NCI-H2171 (cell line): ENCODE data around the gene CSNK1G3.

ENCODE experiments used
- DNase-seq: peaks from one replicate; lab custom pipeline; 2025; lab: John Stamatoyannopoulos, UW

Gene CSNK1G3

DNA sequence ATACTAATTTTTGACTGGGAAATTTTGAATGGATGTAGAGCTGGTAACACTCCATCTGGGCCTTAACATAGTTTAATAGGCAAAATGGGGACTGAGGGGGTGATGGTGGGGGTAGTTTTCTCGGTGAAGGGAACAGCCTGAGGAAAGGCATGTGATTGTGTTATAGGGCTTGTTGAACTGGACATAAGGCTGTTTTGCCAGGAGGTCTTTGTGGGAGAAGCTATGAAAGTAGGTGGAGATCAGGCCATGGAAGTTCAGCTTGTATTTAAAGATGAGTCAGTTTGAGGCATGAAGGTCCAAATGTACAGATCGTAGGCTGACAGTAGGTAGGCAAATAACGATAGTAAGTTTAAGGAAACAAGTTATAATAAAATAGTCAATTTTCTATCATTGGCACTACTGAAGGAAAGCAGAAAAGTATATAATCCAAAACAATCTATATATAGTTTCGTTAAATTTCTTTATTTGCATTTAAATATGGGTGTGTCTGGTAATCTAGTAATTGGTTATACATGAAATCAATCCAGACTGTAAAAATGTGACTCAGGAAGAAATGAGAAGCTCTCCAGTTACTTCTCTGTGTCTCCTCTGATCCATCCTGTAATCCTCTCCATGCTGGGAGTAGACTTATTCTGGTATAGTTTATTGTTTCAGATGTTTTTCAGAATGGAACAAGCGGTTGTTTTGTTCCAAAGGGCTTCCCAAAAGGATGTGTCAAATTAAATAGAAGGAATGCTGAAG lies 2.8 kb downstream of the CSNK1G3 start:
- DNase-seq: no peak

DNA sequence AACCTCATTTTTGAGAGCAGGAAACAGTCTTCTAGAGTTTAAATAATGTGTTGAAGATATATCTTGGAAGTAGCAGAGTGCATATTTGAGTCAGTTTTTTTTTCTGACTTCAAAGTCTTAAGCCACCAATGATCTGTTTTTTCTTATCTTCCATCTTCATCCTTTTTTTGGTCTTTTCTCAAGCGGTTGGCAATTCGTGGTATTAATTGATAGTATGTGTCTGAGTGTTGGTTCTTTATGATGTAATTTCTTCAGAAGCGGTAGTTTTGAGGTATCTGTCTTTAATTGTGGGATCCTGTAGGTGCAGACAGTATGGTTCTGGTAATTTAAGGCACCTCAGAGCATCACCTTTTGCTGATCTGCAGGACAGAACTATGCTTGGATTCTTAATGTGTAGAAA lies 3.9 kb downstream of the CSNK1G3 start:
- no peak for DNase-seq

DNA sequence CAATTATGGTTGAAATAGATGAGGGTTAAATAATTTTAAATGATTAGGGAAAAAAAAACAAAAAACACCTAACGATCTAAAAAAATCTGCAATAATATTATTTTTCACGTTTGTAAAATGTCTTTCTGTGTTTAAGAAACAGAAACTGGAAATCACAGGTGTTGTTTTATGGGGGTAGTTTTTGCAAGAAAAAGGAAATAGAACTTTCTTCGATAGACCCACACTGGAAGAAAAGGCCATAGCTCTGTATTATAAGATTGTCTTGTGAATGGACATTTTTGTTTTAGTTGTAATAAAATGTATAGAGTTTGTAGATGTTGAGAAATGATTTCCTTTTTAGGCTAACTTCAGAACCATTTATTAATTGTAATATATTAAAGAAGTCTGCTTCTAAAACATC lies 5.5 kb downstream of the CSNK1G3 start:
- no peak for DNase-seq

DNA sequence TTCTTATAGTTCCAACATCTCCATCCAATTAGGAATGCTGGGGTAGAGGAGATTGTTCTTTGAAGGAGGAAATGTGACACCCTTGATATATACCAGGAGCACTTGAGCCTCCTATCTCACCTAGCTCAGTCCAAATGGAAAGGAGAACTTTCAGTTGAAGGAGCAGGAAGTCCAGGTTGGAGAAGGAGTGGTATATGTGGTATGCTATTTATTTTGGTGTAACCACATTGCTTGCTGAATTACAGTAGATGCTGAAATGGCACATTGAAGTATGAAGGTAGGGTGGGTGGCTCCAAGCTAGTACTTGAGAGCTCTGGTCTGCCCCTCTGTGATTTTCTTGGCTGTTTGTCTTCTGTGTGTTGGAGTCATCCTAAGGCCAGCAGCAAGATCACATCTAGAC lies 6.1 kb downstream of the CSNK1G3 start:
- no peak for DNase-seq

DNA sequence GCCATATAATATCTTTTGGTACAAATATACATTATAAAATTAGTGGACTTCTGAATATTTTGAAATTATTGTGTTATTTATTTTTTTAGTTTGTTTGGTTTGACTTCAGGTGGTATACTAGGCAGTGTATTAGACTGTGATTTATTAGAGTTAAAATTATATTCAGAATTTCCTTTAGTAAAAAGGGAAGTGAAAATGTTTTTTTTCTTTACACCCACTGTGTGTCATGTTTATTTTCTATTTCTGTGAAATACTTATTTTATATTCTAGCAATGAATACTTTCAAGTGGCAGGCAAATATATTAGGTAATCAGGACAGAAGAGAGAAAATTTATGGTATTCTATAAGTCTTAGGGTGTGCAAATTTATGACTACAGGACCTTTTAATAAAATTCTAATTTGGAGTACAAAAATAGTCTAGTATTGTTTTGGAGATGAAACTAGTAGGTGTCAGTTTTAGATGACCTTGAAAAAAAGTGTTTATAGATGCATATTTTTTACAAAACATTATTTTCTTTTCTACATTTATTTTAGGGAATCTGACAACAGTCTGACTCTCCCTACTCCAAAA lies 8.8 kb downstream of the CSNK1G3 start:
- no peak for DNase-seq

DNA sequence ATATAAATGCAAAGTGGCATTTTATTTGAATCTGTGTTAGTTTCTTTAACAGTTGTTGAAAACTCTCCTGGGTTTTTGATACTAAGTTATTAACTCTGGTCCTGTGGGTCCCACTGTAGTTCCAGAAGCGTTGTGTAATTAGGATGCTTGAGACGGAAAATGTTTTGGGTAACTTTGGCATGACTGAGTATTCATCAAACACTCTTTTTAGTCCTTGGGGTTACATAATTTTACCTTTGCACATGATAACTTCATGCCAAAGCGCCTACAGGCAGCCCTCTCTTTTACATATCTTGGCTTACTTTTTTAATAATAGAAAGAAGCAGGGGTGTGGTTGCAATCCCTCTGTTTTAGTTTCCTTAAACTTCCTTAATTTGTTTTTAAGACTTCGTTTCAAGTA lies 12.2 kb downstream of the CSNK1G3 start:
- DNase-seq: no peak

DNA sequence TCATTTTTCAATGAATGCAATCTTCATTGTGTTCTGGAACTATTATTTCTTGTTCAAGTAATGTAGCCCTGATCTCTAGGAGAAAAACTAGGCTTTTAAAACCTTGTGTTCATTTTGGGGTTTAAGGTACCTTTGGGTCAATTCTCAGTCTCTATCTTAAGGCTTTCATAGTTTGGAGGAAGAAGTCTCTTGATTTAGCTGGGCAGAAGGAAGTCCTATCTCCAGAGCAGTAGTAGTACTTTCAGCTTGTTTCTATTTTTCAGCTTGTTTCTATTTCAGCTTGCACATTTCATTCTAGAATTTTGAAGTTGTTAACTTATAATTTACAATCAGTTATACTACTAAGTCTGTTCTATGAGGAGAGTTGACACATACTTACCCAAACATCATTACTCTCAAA lies 15.2 kb downstream of the CSNK1G3 start:
- DNase-seq: no peak

DNA sequence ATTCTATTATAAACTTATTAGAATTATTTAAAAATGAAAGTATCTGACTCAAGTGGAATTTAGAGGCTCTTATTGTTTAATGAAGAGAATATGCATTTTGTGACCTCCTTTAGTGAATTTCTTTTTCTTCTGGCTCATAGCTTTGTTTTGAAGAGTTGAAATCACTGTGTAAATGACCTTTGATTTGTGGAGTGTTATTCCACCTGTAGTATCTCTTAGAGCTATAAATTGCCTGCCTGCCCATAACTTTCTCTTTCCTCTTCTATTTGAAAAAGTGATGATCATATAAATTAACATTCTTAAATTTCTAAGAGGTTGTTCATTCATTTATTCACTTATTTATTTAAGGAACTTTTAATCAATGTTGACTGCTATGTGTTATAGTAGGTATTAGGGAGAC lies 16.1 kb downstream of the CSNK1G3 start:
- DNase-seq: no peak

DNA sequence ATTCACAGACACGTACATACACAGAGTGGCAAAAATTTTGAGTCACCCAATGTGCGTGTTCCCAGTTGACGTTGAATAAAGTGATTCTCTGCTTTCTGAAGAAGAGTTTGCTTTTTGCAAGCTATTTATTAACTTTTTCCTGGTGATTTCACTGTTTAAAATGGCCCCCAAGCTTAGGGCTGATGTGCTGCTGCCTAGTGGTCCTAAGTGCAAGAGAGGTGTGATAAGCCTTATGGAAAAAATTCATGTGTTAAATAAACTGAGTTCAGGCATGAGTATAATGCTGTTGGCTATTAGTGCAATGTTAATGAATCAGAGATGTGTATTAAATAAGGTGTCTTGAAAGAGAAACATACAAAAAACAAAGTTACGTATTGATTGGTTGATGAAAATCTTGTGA lies 16.9 kb downstream of the CSNK1G3 start:
- no peak for DNase-seq

DNA sequence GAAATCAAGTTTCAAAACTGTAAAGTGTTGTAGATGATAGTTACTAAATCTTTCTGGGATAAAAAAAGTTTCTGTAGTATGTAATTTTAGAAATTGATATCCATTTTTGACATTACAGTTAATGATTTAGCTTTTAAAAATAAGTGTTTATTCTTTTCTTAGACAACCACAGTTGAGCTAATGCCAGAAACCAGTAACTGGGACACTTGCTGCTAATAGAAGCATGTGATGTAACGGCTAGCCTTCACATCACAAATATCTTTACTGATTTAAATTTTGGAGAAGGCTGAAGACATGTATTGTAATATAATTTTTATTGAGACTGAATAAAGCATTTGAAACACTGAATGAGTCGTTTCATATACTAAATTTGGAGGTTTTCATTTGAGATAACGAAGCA lies 18.8 kb downstream of the CSNK1G3 start:
- no peak for DNase-seq

DNA sequence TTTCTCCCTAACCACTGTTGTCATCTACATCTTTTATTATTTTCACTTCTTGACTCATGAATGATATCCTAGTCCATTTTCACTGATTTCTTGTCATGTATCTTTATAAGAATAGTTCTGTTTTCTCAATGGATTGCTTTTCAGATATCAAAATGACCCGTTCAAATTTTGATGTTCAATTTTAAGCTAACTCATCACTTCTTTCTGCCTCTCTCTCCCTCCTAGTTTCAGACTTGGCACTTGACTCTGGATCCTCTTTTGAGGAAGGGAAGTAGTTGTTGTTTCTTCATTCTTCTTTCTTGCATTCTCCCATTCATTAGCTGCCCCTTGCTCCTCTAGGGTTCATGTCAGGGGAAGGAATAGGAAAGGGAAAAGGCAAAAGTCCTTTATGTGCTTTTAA lies 23.7 kb downstream of the CSNK1G3 start:
- no peak for DNase-seq

DNA sequence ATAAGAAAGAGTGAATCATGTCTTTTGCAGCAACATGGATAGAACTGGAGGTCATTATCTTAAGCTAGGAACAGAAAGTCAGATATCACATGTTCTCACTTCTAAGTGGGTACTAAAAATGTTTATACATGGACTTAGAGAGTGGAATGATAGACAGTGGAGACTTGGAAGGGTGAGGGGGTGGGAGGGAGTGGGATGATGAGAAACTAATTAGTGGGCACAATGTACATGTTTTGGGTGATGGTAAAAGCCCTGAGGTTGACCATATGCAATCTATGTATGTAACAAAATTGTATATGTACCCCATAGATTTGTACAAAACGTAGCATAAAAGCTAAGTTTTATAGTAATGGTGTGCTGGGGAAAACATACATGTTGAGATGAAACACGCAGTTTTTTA lies 25.3 kb downstream of the CSNK1G3 start:
- DNase-seq: no peak

DNA sequence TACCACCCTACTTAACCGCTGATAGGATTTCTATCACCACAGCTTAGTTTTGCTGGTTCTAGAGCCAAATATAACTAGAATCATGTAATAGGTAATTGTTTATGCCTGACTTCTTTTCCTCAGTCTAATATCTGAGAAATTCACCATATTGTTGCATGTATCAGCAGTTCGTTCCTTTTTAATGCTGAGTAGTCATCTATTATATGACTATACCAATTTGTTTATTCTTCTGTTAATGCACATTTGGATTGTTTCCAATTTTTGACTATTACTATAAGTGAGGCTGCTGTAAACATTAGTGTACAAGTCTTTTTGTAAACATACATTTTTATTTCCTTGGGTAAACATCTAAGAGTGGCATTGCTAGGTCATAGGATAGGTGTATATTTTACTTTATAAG lies 25.9 kb downstream of the CSNK1G3 start:
- DNase-seq: no peak

DNA sequence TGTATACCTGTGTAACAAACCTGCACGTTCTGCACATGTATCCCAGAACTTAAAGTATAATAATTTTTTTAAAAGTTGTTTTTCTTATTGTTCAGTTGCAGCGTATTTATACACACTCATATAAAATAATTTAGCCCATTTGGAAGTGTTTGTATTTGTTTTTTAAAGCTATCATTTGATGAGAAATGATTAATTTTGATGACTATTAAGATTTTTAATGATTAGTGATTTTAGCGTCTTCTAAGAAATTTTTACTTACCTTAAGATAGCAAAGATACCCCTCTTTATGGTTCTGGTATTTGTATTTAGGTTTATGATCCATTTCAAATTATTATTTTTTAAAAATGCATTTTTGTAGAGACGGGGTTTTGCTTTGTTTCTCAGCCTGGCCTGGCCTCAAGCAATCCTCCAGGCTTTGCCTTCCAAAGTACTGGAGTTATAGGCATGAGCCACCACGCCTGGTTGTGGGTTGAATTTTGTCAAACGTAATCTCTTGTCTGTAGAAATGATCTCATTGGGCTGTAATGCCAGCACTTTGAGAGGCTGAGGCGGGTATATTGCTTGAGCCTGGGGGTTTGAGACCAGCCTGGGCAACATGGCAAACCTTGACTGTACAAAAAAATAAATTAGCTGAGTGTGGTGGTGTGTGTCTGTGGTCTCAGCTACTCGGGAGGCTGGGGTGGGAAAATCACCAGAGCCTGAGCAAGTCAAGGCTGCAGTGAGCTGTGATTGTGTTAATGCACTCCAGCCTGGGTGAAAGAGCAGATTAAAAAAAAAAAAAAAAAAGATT lies 26.9 kb downstream of the CSNK1G3 start:
- no peak for DNase-seq

DNA sequence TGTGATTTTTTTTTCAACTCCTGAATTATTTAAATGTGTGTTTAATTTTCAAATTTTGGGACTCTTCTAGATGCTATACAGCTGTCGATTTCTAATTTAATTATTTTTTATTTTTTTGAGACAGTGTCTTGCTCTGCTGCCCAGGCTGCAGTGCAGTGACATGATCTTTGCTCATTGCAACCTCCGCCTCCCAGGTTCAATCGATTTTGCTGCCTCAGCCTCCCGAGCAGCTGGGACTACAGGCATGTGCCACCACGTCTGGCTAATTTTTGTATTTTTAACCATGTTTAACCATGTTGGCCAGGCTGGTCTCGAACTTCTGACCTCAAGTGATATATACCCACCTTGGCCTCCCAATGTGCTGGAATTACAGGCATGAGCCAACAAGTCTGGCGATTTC lies 28.6 kb downstream of the CSNK1G3 start:
- no peak for DNase-seq

DNA sequence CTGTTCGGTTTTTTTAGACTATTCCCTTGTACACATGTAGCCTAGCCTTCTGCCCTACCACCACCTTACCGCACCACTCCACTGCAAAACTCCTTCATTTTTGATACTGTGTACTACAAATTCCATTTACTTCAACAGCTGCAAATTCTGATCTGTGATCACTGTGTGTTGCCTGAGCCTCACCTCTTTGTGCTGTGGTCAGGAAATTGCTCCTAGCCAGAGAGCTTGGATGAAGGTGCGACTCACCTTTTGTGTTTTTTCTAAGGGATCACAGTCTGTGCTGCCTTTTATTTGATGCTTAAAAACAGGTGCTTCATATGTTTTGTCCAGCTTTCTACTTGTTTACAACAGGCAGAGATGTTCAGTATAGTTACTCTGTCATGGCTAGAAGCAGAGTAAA lies 31.5 kb downstream of the CSNK1G3 start:
- no peak for DNase-seq

DNA sequence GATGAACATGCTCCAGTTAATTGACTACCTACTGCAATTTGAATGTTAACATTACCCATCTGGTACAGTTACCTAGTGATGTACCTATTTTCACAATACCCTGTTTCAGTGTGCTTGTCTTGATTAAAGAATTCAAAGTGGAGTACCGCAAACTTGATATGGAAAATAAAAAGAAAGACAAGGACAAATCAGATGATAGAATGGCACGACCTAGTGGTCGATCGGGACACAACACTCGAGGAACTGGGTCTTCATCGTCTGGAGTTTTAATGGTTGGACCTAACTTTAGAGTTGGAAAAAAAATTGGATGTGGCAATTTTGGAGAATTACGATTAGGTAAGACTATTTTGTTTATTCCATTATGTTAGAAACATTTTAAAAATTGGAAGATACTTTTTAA lies 33.5 kb downstream of the CSNK1G3 start:
- no peak for DNase-seq

DNA sequence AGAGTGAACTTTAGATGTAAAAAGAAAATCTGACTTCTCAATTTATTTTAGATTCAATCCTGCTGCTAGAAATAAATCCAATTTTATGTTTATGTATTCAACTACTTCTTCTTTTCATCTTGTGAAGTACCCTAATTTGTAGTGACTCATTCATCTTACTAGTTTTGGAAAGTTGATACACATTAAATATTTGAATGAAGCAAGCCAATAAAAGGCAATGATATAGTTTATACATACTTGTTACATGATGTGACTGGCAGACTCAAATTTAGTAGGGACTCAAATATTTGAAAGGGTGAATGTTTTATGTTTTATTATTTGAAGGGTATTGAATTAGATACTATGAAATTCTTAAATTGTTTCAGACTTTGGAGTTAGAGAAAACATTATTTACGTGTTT lies 34.7 kb downstream of the CSNK1G3 start:
- no peak for DNase-seq

DNA sequence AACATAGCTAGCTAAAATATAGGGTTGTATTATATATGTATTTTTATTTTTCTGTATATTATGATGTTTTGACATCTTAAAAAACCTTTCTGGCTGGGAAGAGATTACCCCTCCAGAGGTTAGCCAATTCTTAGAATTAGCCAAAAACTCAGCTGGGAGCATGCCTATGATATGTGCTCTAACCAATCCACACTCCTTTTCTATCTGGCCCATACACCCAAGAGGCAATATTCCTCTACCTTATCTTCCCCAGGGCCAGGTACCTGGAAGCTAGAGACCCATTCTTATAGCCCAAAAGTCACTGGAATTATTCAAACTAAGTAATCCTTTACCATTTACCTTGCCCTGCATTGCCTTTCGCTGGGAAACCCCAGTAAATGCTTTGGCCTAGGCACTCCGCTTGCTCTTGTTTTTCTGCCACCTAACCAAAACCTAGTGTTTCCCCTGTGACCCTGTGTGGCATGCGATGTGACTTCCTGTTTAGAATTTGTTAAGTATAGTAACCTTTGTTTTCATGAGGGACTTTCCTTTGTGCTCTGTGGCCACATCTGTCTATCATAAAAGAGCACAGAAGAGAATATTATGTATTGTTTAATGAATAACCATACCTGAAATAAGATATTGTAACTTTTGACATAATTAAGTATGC lies 37.4 kb downstream of the CSNK1G3 start:
- DNase-seq: no peak

DNA sequence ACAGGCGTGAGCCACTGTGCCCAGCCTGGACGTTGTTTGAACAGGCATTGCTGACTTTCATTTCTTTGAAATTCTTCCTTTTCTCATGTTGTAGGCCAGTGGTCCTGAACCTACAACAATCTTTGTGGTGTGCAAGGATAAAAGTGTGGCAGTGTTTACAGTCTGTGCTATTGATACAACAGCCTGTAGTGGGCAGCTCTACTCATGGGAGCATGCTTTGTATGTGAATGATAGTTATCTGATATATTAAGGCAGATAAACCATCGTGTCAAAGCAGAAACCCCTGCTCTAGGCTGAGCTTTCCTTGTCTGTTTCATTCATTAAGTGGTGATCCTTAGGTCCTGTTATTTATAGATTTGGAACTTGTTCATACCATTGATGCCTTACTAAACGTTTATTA lies 42.6 kb downstream of the CSNK1G3 start:
- DNase-seq: no peak

DNA sequence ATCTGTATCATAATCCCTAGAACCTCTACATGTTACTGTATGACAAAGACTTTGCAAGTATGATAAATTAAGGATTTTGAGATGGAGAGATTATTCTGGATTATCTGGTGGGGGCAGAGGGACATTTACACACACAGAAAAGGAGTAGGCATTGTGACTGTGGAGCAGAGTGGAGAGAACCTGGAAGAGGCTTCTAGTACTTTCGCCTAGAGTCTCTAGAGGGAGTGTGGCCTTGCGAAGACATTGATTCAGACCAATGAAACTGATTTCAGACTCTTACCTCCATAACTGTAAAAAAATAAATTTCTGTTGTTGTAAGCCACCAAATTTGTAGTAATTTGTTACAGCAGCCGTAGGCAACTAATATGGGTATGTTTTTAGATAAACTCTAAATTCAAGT lies 45.9 kb downstream of the CSNK1G3 start:
- DNase-seq: no peak

DNA sequence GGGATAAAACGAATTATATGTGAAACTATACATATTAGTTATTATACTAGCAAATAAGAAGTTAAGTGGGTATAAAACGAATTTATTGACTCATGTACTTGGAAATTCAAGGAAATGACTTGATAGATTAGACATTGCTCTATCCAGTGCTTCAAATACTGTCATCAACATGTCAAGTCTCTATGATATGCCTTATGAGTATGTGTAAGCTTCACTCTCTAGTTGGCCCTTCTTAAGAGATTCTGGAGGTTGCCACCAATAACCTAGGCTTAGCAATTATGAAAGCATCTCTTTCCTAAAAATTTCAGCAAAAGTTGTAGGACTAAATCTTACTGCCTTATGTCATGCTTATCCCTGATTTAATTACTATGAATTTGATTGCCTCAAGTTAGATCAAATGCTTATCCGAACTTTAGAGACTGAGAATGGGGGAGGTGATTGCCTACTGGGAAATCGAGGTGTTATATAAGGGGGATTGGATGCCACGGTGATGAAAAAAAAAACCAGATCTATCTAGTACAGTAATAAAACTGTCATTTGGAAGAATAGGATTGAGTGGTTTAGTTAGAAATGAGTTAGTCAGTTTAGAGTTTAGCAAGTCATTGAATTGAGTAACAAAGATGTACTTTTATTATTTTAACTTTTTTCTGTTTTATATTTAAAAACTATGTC lies 46.9 kb downstream of the CSNK1G3 start:
- DNase-seq: no peak

DNA sequence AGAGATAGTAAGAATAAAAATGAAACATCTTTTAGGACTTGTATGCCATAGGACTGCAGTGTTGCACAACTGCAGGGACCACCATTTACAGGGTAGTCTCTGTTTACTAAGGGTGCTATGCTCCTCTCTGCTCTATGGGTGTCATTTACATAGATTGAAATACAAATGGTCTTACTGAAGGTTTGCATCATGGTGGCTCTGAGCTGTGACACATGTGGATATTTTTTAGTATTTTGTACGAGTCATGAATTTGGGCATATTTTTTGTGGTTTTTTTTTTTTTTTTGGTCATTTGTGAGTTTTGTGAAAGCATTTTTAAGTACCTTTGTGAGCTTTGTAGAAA lies 47.4 kb downstream of the CSNK1G3 start:
- no peak for DNase-seq
